Activated naive CD8-positive, alpha-beta T cell treated with anti-CD3 and anti-CD28 coated beads for 36 hours (primary cell): ENCODE measurements around the gene SAMHD1. TPM values are rescaled to one million over a fixed set of nuclear protein-coding genes. Genes with fewer than 3 reads are reported as not detected.
"Not testable (repeated sequence)": the region's sequence is repeated elsewhere in the genome, so short reads cannot be mapped to it uniquely, and the experiment has no call there.

Experiments
- DNase-seq: peaks from one replicate; pipeline ENCODE4 v3.0.0; 2021
- H3K27ac Mint-ChIP-seq: one replicate; pipeline ENCODE4 v1.8.0; 2022; ENCODE audit warnings: mild to moderate bottlenecking, moderate library complexity, mixed read lengths
- H3K27me3 Mint-ChIP-seq: one replicate; pipeline ENCODE4 v1.8.0; 2022; ENCODE audit warnings: mild to moderate bottlenecking, mixed read lengths
- H3K36me3 Mint-ChIP-seq: one replicate; pipeline ENCODE4 v1.8.0; 2021; ENCODE audit warnings: mild to moderate bottlenecking, mixed read lengths
- H3K4me1 Mint-ChIP-seq: one replicate; pipeline ENCODE4 v1.8.0; 2021; ENCODE audit warnings: mixed read lengths
- H3K4me3 Mint-ChIP-seq: one replicate; pipeline ENCODE4 v1.8.0; 2022; ENCODE audit warnings: mild to moderate bottlenecking, moderate library complexity, mixed read lengths
- H3K9me3 Mint-ChIP-seq: one replicate; pipeline ENCODE4 v1.8.0; 2022; ENCODE audit warnings: mixed read lengths
- total RNA-seq, 2 experiments: library from RNA; stranded (reverse); gene quantifications; one replicate each; pipeline ENCODE4 v1.2.3, GENCODE V29; 2021

The SAMHD1 gene
- total RNA-seq, 2 experiments from 2014 or later: 35.6 to 43.2 TPM

DNA sequence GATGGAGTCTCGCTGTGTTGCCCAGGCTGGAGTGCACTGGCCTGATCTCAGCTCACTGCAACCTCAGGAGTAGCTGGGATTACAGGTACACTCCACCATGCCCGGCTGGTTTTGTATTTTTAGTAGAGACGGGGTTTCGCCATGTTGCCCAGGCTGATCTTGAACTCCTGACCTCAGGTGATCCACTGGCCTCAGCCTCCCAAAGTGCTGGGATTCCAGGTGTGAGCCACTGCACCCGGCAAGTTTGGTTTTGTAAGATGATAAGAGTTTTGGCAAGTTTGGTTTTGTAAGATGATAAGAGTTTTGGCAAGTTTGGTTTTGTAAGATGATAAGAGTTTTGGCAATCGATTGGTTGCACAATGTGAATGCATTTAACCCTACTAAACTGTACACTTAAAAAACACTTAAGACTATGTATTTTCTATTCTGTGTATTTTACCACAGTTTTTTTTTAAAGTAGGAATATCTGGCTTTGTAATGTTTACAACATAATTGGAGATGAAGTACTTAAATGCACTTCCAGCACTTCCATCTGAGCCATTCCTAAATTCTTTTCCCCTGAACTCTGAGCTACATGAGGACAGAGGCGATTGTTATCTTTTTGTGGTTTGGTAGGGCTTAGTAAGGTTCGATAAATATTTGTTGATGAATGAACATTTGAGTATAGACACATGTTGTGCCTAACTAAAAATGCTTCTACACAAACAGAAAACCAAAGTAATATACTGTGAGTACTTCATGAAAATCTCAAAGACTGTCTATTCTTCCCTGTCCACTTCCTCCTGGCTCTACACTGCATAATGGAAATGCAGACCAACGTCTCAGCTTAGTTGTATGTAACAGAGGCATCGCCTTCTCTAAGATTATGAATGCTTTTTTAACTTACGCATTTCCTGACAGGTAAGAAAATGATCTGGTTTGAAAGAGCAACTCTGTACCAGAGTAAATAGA is 18.8 kb downstream of the SAMHD1 start:
- DNase-seq: no peak
- Mint-ChIP-seq H3K4me1 (peaks cover 45% of the 10 kb centered on the region), H3K27ac (peak overlapping the region; percentile 60), H3K4me3 (no peak overlapping the region), H3K27me3 (no peaks in the 10 kb centered on the region), H3K36me3 (peaks cover 61% of the 10 kb centered on the region), H3K9me3 (no peaks in the 10 kb centered on the region)

DNA sequence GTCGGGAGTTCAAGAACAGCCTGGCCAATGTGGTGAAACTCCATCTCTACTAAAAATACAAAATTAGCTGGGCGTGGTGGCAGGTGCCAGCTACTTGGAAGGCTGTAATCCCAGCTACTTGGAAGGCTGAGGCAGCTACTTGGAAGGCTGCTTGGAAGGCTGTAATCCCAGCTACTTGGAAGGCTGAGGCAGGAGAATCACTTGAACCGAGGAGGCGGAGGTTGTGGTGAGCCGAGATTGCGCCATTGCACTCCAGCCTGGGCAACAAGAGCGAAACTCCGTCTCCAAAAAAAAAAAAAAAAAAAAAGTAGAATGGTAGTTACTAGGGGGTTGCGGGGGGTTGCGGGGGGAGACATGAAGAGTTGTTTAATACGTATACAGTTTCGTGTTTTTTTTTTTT is 19.4 kb downstream of the SAMHD1 start:
- Mint-ChIP-seq H3K36me3 (peaks cover 58% of the 10 kb centered on the region), H3K27ac (peak overlapping the region; percentile 29), H3K4me1 (peaks cover 41% of the 10 kb centered on the region)
- H3K9me3 Mint-ChIP-seq, H3K4me3 Mint-ChIP-seq, DNase-seq, H3K27me3 Mint-ChIP-seq: not testable (repeated sequence)

DNA sequence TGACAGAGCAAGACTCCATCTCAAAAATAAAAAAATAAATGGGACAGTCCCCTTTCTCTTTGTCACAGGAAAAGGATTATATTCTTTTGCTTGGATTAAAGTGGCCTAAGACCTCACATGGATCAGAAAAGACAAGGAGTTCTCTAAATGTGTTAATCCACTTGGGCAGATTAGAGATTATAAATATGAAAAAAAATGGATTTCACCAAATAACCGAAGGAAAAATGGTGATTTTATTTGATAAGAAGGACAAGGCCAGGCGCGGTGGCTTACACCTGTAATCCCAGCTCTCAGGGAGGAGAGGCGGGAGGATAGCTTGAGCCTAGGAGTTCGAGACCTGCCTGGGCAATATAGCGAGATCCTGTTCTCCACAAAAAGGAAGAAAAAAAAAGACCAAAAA is 21.8 kb downstream of the SAMHD1 start:
- peaks cover 46% of the 10 kb centered on the region for H3K4me1 Mint-ChIP-seq
- no peaks in the 10 kb centered on the region for H3K9me3 Mint-ChIP-seq
- H3K4me3 Mint-ChIP-seq: no peak overlapping the region
- no peaks in the 10 kb centered on the region for H3K27me3 Mint-ChIP-seq
- peaks cover 59% of the 10 kb centered on the region for H3K36me3 Mint-ChIP-seq
- H3K27ac Mint-ChIP-seq: peak overlapping the region; percentile 64
- no peak for DNase-seq

DNA sequence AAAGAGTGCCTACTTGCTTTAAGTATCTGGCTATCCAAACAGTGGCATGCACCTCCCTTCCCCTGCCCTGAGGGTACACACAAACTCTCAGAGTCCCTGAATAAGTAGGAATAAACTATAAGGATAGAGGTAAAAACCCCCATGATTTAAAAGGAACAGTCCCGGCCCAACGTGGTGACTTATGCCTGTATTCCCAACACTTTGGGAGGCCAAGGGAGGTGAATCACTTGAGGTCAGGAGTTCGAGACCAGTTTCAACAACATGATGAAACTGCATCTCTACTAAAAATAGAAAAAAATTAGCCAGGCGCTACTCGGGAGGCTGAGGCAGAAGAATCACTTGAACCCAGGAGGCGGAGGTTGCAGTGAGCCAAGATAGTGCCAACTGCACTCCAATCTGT is 22.2 kb downstream of the SAMHD1 start:
- H3K36me3 Mint-ChIP-seq: peaks cover 60% of the 10 kb centered on the region
- H3K4me3 Mint-ChIP-seq: no peak overlapping the region
- H3K4me1 Mint-ChIP-seq: peaks cover 50% of the 10 kb centered on the region
- no peaks in the 10 kb centered on the region for H3K27me3 Mint-ChIP-seq
- H3K9me3 Mint-ChIP-seq: no peaks in the 10 kb centered on the region
- peak overlapping the region; percentile 64 for H3K27ac Mint-ChIP-seq
- DNase-seq: no peak

DNA sequence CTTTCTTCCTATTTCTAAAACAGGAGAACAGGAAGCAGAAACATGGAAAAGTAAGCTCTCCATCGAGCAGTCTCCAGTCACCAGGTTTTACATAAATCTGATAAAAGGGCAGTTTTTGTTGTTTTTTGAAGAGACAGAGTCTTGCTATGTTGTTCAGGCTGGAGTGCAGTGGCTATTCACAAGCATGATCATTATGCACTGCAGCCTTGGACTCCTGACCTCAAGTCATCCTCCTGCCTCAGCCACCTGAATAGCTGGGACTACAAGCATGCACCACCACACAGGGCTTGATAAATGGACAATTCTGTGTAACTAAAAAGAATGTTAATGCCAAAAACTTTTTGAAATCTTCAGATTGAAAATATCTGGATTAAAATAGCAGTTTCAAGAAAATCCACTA is 23.8 kb downstream of the SAMHD1 start:
- peaks cover 48% of the 10 kb centered on the region for H3K4me1 Mint-ChIP-seq
- H3K27ac Mint-ChIP-seq: no peak overlapping the region
- H3K27me3 Mint-ChIP-seq: no peaks in the 10 kb centered on the region
- no peaks in the 10 kb centered on the region for H3K9me3 Mint-ChIP-seq
- H3K4me3 Mint-ChIP-seq: no peak overlapping the region
- DNase-seq: no peak
- peaks cover 56% of the 10 kb centered on the region for H3K36me3 Mint-ChIP-seq

DNA sequence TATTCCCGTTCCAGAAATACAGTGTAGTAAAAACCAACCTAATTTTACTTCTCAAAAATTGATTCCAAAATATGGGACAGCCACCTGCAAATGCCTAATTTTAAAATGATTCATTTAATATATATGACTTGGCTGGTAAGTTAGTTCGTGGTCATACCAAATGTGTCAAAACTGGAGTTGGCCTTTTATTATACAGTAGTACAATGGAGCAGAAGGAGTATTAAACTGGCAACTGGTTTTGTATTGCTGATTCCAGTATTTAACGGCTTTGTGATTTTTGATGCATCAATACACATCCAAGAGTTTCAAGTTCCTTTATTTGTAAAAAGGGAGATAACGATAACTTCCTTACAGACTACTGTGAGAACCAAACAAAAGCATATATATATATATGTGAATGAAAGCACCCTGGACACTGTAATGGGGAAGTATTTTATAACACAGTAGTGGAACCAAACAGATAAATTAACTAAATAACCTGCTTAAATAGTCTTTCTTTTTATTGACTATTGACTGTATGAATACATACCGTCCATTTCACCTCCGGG is 24.8 kb downstream of the SAMHD1 start:
- no peaks in the 10 kb centered on the region for H3K27me3 Mint-ChIP-seq
- no peaks in the 10 kb centered on the region for H3K9me3 Mint-ChIP-seq
- peaks cover 45% of the 10 kb centered on the region for H3K4me1 Mint-ChIP-seq
- peaks cover 47% of the 10 kb centered on the region for H3K36me3 Mint-ChIP-seq
- no peak overlapping the region for H3K4me3 Mint-ChIP-seq
- no peak for DNase-seq
- H3K27ac Mint-ChIP-seq: no peak overlapping the region

DNA sequence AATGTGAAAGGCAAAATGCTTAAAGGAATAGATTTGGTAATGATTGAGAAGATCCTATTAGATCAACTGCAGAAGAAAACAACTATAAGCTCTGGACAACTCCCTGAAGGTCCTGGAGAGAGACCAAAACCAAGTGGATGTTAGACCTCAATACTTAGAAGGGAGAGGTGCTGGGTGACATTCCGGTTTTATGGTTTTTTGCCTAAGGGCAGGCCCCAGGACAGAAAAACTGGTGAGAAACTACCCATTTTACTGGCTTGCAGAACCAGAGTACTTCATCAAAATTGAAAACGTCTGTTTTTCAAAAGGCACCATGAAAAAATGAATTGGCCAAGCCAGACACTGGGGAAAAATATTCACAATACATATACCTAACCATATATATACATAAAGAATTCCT is 26.3 kb downstream of the SAMHD1 start:
- H3K4me3 Mint-ChIP-seq: no peak overlapping the region
- H3K36me3 Mint-ChIP-seq: peaks cover 35% of the 10 kb centered on the region
- peaks cover 35% of the 10 kb centered on the region for H3K4me1 Mint-ChIP-seq
- no peaks in the 10 kb centered on the region for H3K9me3 Mint-ChIP-seq
- H3K27me3 Mint-ChIP-seq: no peaks in the 10 kb centered on the region
- no peak for DNase-seq
- H3K27ac Mint-ChIP-seq: peak overlapping the region; percentile 66

DNA sequence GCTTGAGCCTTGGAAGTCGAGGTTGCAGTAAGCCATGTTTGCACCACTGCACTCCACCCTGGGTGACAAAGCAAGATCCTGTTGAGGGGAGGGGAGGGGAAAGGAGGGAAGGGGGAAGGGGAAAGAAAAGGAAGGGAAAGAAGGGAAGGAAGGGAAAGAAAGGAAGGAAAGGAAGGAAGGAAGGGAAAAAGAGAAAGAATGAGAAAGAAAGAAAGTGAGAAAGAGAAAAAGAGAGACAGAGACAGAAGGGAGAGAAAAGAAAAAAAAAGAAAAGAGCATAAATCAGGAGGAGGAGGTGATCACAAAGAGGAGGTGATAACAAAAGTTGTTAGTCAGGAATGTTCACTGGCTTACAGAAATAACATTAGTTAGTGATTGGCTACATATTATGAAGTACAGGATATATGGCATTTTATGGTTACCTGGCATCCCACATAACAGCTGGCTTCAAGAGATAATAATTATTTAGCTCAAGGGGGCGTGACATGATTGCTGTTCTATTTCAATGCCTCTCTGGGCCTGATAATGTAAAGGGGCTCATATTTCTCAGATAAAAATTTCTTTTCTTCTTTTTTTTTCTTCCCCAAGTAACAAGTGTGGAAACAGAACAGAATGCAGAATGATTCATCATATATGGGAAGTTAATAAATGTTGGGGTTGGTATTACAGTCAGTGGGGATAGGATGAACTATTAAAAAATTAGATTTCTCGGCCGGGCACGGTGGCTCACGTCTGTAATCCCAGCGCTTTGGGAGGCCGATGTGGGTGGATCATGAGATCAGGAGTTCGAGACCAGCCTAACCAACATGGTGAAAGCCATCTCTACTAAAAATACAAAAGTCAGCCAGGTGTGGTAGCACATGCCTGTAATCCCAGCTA is 27.1 kb downstream of the SAMHD1 start:
- Mint-ChIP-seq H3K27me3 (no peaks in the 10 kb centered on the region), H3K36me3 (peaks cover 27% of the 10 kb centered on the region), H3K4me1 (peaks cover 29% of the 10 kb centered on the region)

DNA sequence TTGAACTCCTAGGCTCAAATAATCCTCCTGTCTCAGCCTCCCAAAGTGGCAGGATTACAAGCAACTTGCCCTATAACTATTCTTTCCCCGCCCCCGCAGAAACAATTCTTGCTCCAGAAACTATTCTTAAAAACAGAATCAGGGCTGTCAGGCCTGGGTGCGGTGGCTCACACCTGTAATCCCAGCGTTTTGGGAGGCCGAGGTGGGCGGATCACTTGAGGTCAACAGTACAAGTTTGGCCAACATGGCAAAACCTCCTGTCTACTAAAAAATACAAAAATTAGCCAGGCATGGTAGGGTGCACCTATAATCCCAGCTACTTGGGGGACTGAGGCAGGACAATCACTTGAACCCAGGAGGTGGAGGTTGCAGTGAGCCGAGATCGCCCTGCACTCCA is 31.2 kb downstream of the SAMHD1 start:
- H3K36me3 Mint-ChIP-seq: peaks cover 6% of the 10 kb centered on the region
- H3K4me3 Mint-ChIP-seq: no peak overlapping the region
- peaks cover 16% of the 10 kb centered on the region for H3K4me1 Mint-ChIP-seq
- H3K27ac Mint-ChIP-seq: no peak overlapping the region
- no peaks in the 10 kb centered on the region for H3K9me3 Mint-ChIP-seq
- no peak for DNase-seq
- no peaks in the 10 kb centered on the region for H3K27me3 Mint-ChIP-seq

More for the DNA sequence above, 27.1 kb downstream of the SAMHD1 start:
- Mint-ChIP-seq H3K27ac (peak overlapping the region; percentile 66), H3K4me3 (no peak overlapping the region), H3K9me3 (no peaks in the 10 kb centered on the region)
- DNase-seq: no peak

DNA sequence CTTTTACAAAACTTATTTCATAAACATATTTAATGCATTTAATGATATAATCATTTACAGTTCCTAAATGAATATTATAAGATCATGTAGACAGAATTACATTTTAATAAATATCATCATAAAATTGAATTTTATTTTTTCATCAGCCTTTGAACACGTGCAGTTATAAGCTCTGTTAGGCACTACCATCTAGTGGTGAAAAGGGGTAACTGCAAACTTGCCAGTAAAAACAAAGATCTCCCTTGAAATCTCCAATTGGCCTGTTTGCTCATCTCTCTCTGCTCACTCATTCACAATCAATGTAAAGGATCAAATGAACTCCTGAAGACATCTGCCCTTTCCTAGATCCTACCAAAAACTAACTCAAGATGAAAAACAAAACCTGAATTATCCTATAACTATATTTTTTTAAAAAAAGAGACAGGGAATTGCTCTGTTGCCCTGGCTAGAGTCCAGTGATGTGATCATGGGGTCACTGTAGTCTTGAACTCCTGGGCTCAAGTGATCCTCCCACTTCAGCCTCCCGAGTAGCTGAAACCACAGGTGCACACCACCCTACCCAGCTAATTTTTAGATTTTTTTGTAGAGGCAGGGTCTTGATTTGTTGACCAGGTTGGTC is 31.7 kb downstream of the SAMHD1 start:
- Mint-ChIP-seq H3K4me1 (peaks cover 13% of the 10 kb centered on the region), H3K4me3 (no peak overlapping the region), H3K27me3 (no peaks in the 10 kb centered on the region), H3K36me3 (peaks cover 5% of the 10 kb centered on the region), H3K27ac (peak overlapping the region; percentile 54), H3K9me3 (no peaks in the 10 kb centered on the region)
- DNase-seq: no peak

DNA sequence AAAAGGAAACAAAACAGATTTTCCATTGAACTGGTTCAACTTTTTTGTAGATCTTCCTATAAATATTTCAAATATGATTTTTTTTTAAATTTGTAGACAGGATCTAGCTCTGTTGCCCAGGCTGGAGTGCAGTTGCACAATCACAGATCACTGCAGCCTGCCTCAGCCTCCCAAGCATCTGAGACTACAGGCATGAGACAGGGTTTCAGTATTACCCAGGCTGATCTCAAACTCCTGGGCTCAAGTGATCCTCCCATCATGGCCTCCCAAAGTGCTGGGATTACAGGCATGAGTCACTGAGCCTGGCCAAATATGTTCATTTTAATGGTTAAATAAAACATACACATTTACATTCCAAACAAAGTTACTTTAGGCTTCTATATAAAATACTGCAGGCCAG is 33.6 kb downstream of the SAMHD1 start:
- no peak for DNase-seq
- Mint-ChIP-seq H3K27ac (no peak overlapping the region), H3K4me3 (no peak overlapping the region), H3K9me3 (no peaks in the 10 kb centered on the region), H3K36me3 (peaks cover 7% of the 10 kb centered on the region), H3K4me1 (peaks cover 6% of the 10 kb centered on the region), H3K27me3 (no peaks in the 10 kb centered on the region)

DNA sequence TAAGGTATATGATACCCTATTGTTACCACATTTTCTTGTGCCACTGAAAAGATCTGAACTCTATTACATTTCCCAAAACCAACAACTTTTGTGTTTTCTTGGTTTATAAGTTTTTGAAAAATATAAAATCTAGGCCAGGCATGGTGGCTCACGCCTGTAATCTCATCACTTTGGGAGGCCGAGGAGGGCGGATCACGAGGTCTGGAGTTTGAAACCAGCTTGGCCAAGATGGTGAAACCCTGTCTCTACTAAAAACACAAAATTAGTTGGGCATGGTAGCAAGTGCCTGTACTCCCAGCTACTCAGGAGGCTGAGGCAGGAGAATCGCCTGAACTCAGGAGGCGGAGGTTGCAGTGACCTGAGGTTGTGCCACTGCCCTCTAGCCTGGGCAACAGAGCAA is 34.3 kb downstream of the SAMHD1 start:
- no peaks in the 10 kb centered on the region for H3K27me3 Mint-ChIP-seq
- no peak for DNase-seq
- no peak overlapping the region for H3K4me3 Mint-ChIP-seq
- peaks cover 6% of the 10 kb centered on the region for H3K4me1 Mint-ChIP-seq
- no peak overlapping the region for H3K27ac Mint-ChIP-seq
- H3K36me3 Mint-ChIP-seq: peaks cover 9% of the 10 kb centered on the region
- H3K9me3 Mint-ChIP-seq: no peaks in the 10 kb centered on the region

DNA sequence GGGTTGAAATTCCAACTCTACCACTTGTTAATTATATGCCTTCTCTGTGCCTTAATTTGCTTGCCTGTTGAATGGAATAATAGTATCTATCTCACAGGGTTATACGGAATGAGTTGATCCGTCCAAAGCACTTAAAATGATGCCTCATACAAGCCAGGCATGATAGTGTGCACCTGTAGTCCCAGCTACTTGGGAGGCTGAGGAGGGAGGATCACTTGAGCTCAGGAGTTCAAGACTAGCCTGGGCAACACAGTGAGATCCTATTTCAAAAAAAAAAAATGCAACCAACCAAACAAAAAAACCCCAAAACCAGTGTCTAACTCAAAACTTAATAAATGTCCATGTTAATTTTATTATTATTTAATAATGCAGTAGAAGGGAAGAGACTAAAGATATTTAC is 35.3 kb downstream of the SAMHD1 start:
- DNase-seq: no peak
- no peaks in the 10 kb centered on the region for H3K9me3 Mint-ChIP-seq
- peaks cover 16% of the 10 kb centered on the region for H3K36me3 Mint-ChIP-seq
- peaks cover 10% of the 10 kb centered on the region for H3K4me1 Mint-ChIP-seq
- H3K27me3 Mint-ChIP-seq: no peaks in the 10 kb centered on the region
- no peak overlapping the region for H3K4me3 Mint-ChIP-seq
- no peak overlapping the region for H3K27ac Mint-ChIP-seq

DNA sequence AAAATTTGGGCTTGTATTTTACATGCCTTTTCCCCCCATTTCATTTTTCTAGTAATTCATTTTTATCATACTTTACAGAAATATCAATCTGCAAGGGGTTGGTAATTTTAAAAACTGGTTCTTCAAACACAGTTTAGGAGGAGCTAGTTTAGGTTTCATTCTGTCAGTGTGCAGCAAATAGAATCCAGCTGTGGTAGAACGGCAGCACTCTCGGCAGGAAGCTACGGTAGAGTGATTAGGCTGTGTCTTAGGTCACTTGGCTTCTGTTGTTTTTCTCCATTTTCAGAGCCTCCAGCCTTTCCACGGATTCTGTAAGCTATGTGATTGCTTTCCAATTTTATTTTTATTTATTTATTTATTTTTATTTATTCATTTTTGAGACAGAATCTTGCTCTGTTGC is 42.9 kb downstream of the SAMHD1 start:
- Mint-ChIP-seq H3K4me1 (peaks cover 13% of the 10 kb centered on the region), H3K4me3 (no peak overlapping the region), H3K27me3 (no peaks in the 10 kb centered on the region), H3K9me3 (no peaks in the 10 kb centered on the region), H3K27ac (no peak overlapping the region), H3K36me3 (peaks cover 29% of the 10 kb centered on the region)
- no peak for DNase-seq

DNA sequence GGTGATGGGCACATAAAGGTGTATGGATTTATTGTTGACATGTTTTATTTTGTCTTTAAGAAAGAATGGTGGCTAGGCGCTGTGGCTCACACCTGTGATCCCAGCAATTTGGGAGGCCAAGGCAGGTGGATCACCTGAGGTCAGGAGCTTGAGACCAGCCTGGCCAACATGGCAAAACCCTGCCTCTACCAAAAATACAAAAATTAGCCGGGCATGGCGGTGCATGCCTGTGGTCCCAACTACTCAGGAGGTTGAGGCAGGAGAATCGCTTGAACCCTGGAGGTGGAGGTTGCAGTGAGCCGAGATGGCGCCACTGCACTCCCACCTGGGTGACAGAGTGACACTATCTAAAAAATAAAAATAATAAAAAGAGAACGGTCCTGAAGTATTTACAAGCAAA is 45.4 kb downstream of the SAMHD1 start:
- not testable (repeated sequence) for H3K9me3 Mint-ChIP-seq, H3K4me3 Mint-ChIP-seq, H3K27me3 Mint-ChIP-seq, H3K4me1 Mint-ChIP-seq, DNase-seq, H3K27ac Mint-ChIP-seq
- H3K36me3 Mint-ChIP-seq: peaks cover 25% of the 10 kb centered on the region
